H1 (cell line): ENCODE results near the gene ANKS1B. TPM values are rescaled to one million over a fixed set of nuclear protein-coding genes. Genes with fewer than 3 reads are reported as not detected.

Experiments
- CTCF ChIA-PET: fragments of 300-600 bp; sonication (Branson Sonifier 250); formaldehyde crosslinking; loops from one replicate; lab custom pipeline; 2021; ENCODE audit not compliant: partially characterized antibody; lab: Charles Lee
- POLR2A ChIA-PET: fragments of 300-600 bp; sonication (Branson Sonifier 250); formaldehyde crosslinking; loops from one replicate; lab custom pipeline; 2021; ENCODE audit warnings: inconsistent platforms; ENCODE audit not compliant: partially characterized antibody; lab: Charles Lee
- DNase-seq, 2 experiments: peaks; one replicate each; pipeline versions ENCODE4 v3.0.0 to v3.0.0-alpha.2; 2010 to 2022; ENCODE audit warnings: low spot score in 2 of 2, low read depth in 1 of 2, mixed read lengths in 1 of 2
- FAIRE-seq: peaks from 2 replicates; lab custom pipeline; 2011; peaks lifted over from hg19 to GRCh38; lab: Jason Lieb, UNC
- H2AFZ ChIP-seq: 2 replicates; pipeline ENCODE4 v1.8.1; 2012; ENCODE audit warnings: low read length, inconsistent platforms
- H2AK5ac ChIP-seq: 2 replicates; pipeline ENCODE4 v1.6.1; 2013; ENCODE audit warnings: low read depth, low read length
- H2BK120ac ChIP-seq: replicated peaks from 2 replicates; pipeline ENCODE3; 2013; ENCODE audit warnings: low read depth, low read length, inconsistent platforms
- H2BK12ac ChIP-seq: 2 replicates; pipeline ENCODE4 v1.6.1; 2013; ENCODE audit warnings: low read depth, low read length
- H2BK15ac ChIP-seq: 2 replicates; pipeline ENCODE4 v1.6.1; 2013; ENCODE audit warnings: low read length
- H2BK20ac ChIP-seq: 2 replicates; pipeline ENCODE4 v1.6.1; 2013; ENCODE audit warnings: low read length
- H2BK5ac ChIP-seq: 2 replicates; pipeline ENCODE4 v1.6.1; 2013; ENCODE audit warnings: low read depth, low read length
- H3K14ac ChIP-seq: 2 replicates; pipeline ENCODE4 v1.6.1; 2013; ENCODE audit warnings: inconsistent platforms; ENCODE audit not compliant: insufficient read length
- H3K18ac ChIP-seq: 2 replicates; pipeline ENCODE4 v1.6.1; 2013; ENCODE audit warnings: low read length; ENCODE audit errors: extremely low read depth
- H3K23ac ChIP-seq: 2 replicates; pipeline ENCODE4 v1.6.1; 2013; ENCODE audit warnings: inconsistent platforms; ENCODE audit not compliant: insufficient read length
- H3K23me2 ChIP-seq: 2 replicates; pipeline ENCODE4 v1.6.1; 2013; ENCODE audit warnings: low read depth, low read length
- H3K27ac ChIP-seq: 2 replicates; pipeline ENCODE4 v1.6.1; 2011; ENCODE audit warnings: low read depth, low read length, inconsistent platforms
- H3K27me3 ChIP-seq, 4 experiments: replicated peaks in 1 of 4; 1 replicate in 1 of 4; 2 replicates in 3 of 4; pipeline versions ENCODE4 v1.6.1 to v1.8.1; 2011 to 2013; ENCODE audit warnings: low read length in 3 of 4, mild to moderate bottlenecking in 3 of 4, inconsistent platforms in 2 of 4, mixed read lengths in 2 of 4, moderate library complexity in 1 of 4; ENCODE audit not compliant: control insufficient read depth in 3 of 4, insufficient read depth in 3 of 4; ENCODE audit errors: extremely low read depth in 1 of 4
- H3K36me3 ChIP-seq, 4 experiments: 2 replicates each; pipeline versions ENCODE4 v1.6.1 to v1.8.1; 2011 to 2013; ENCODE audit warnings: mild to moderate bottlenecking in 4 of 4, low read length in 3 of 4, moderate library complexity in 2 of 4, control low read depth in 1 of 4, inconsistent platforms in 1 of 4; ENCODE audit not compliant: insufficient read depth in 4 of 4, control insufficient read depth in 2 of 4
- H3K4ac ChIP-seq: replicated peaks from 2 replicates; pipeline ENCODE3; 2013; ENCODE audit warnings: low read length, low read depth, mixed read lengths, inconsistent platforms; ENCODE audit not compliant: insufficient read length
- H3K4me1 ChIP-seq, 4 experiments: replicated peaks in 1 of 4; 1 replicate in 1 of 4; 2 replicates in 3 of 4; pipeline versions ENCODE4 v1.6.1 to v1.8.1; 2011 to 2013; ENCODE audit warnings: low read length in 3 of 4, inconsistent platforms in 2 of 4, mixed read lengths in 1 of 4; ENCODE audit not compliant: insufficient read depth in 4 of 4, control insufficient read depth in 3 of 4
- H3K4me2 ChIP-seq, 2 experiments: 2 replicates each; pipeline versions ENCODE4 v1.6.1 to v1.8.1; 2011 to 2013; ENCODE audit warnings: low read depth in 2 of 2, low read length in 2 of 2, control low read depth in 1 of 2, inconsistent platforms in 1 of 2, mild to moderate bottlenecking in 1 of 2; ENCODE audit not compliant: insufficient read depth in 1 of 2
- H3K4me3 ChIP-seq, 4 experiments: fragments of 200-600, 300-600 bp in 1 of 4; sonication (generic), shearing (Covaris generic), sonication (Bioruptor Twin) in 1 of 4; 2 replicates each; pipeline versions ENCODE4 v1.5.1 to v1.8.1; 2011 to 2016; ENCODE audit warnings: low read length in 4 of 4, low read depth in 3 of 4, control low read depth in 2 of 4, inconsistent platforms in 2 of 4, mild to moderate bottlenecking in 2 of 4, mixed read lengths in 1 of 4, moderate library complexity in 1 of 4; ENCODE audit not compliant: insufficient read depth in 2 of 4; ENCODE audit errors: extremely low read depth in 1 of 4
- H3K56ac ChIP-seq: replicated peaks from 2 replicates; pipeline ENCODE3; 2013; ENCODE audit warnings: low read depth, mild to moderate bottlenecking, mixed read lengths, low read length, inconsistent platforms; ENCODE audit not compliant: insufficient read length
- H3K79me1 ChIP-seq: 2 replicates; pipeline ENCODE4 v1.6.1; 2013; ENCODE audit warnings: low read depth, low read length, control low read depth
- H3K79me2 ChIP-seq, 2 experiments: 2 replicates each; pipeline versions ENCODE4 v1.6.1 to v1.8.1; 2012 to 2013; ENCODE audit warnings: low read length in 2 of 2, mild to moderate bottlenecking in 2 of 2, inconsistent platforms in 1 of 2; ENCODE audit not compliant: insufficient read depth in 2 of 2, control insufficient read depth in 1 of 2
- H3K9ac ChIP-seq, 4 experiments: replicated peaks in 1 of 4; 1 replicate in 1 of 4; 2 replicates in 3 of 4; pipeline versions ENCODE4 v1.6.1 to v1.8.1; 2011 to 2013; ENCODE audit warnings: low read depth in 3 of 4, low read length in 3 of 4, control low read depth in 2 of 4, mild to moderate bottlenecking in 2 of 4, moderate library complexity in 2 of 4, inconsistent platforms in 1 of 4; ENCODE audit errors: extremely low read depth in 1 of 4
- H3K9me3 ChIP-seq, 2 experiments: 2 replicates each; pipeline versions ENCODE4 v1.6.1 to v1.8.1; 2012 to 2013; ENCODE audit warnings: mild to moderate bottlenecking in 2 of 2, moderate library complexity in 2 of 2, control low read depth in 1 of 2, inconsistent platforms in 1 of 2, low read depth in 1 of 2, low read length in 1 of 2, mixed read lengths in 1 of 2; ENCODE audit not compliant: insufficient read depth in 2 of 2
- H4K20me1 ChIP-seq, 2 experiments: replicated peaks in 1 of 2; 2 replicates each; pipeline versions ENCODE3 to v1.8.1; 2011 to 2013; ENCODE audit warnings: inconsistent platforms in 2 of 2, low read length in 2 of 2, mild to moderate bottlenecking in 1 of 2; ENCODE audit not compliant: insufficient read depth in 2 of 2, control insufficient read depth in 1 of 2
- H4K5ac ChIP-seq: 2 replicates; pipeline ENCODE4 v1.6.1; 2013; ENCODE audit warnings: low read length, low read depth, mixed read lengths, inconsistent platforms; ENCODE audit not compliant: insufficient read length
- H4K8ac ChIP-seq: 2 replicates; pipeline ENCODE4 v1.8.0; 2013; ENCODE audit warnings: mild to moderate bottlenecking, moderate library complexity, low read length, inconsistent platforms; ENCODE audit not compliant: insufficient read depth; ENCODE audit errors: extremely low read depth
- H4K91ac ChIP-seq: replicated peaks from 2 replicates; pipeline ENCODE3; 2013; ENCODE audit warnings: low read length, mixed read lengths, inconsistent platforms; ENCODE audit not compliant: insufficient read length
- CTBP2 ChIP-seq: IDR thresholded peaks from 2 replicates; pipeline ENCODE4 v1.7.0; 2011; ENCODE audit warnings: borderline replicate concordance, mild to moderate bottlenecking, moderate library complexity, mixed read lengths, low read length; ENCODE audit not compliant: insufficient read depth, insufficient read length
- EP300 ChIP-seq, 2 experiments: IDR thresholded peaks; 1 replicate in 1 of 2; 2 replicates in 1 of 2; pipeline ENCODE4 v1.6.1; 2011 to 2012; ENCODE audit warnings: low read depth in 2 of 2, low read length in 2 of 2, mild to moderate bottlenecking in 2 of 2, borderline replicate concordance in 1 of 2, inconsistent platforms in 1 of 2, moderate library complexity in 1 of 2
- KDM4A ChIP-seq: IDR thresholded peaks from one replicate; pipeline ENCODE4 v1.7.1; 2012; ENCODE audit warnings: low read depth, mild to moderate bottlenecking, moderate library complexity, low read length, inconsistent platforms; ENCODE audit not compliant: severe bottlenecking
- NRF1 ChIP-seq: IDR thresholded peaks from 2 replicates; pipeline ENCODE4 v1.6.1; 2011; ENCODE audit warnings: mild to moderate bottlenecking, low read depth, low read length, improper control_type of control experiment
- POLR2AphosphoS5 ChIP-seq: IDR thresholded peaks from 2 replicates; pipeline ENCODE4 v1.6.1; 2011; ENCODE audit warnings: low read depth, low read length
- SIN3A ChIP-seq, 2 experiments: IDR thresholded peaks in 1 of 2; conservative IDR thresholded peaks in 1 of 2; 2 replicates each; pipeline ENCODE4 v1.6.1; 2011 to 2012; ENCODE audit warnings: low read length in 2 of 2, improper control_type of control experiment in 1 of 2, low read depth in 1 of 2, mild to moderate bottlenecking in 1 of 2
- WGBS, 2 experiments: shearing (Covaris generic) in 1 of 2; methylation state at CpG; one replicate each; pipeline versions ENCODE4 v1.1.6 to v1.1.7; 2013 to 2015; ENCODE audit warnings: low lambda C conversion rate in 2 of 2, mixed read lengths in 2 of 2, inconsistent platforms in 1 of 2, low coverage in 1 of 2, missing lambda C conversion rate in 1 of 2; ENCODE audit not compliant: insufficient replicate concordance in 2 of 2, insufficient coverage in 1 of 2, insufficient read length in 1 of 2; ENCODE audit errors: extremely low coverage in 1 of 2, missing lambda C conversion rate in 1 of 2; 5-methylcytosine and 5-hydroxymethylcytosine counted together
- polyA plus RNA-seq, 7 experiments: library from polyadenylated mRNA; depleted of rRNA in 3 of 7; stranded (reverse) in 5 of 7; unstranded in 2 of 7; fragments of >200 nt in 5 of 7; fragments of 200-250 nt in 2 of 7; gene quantifications; 1 replicate in 5 of 7; 2 replicates in 1 of 7; 4 replicates in 1 of 7; pipeline versions ENCODE4 v1.2.1 to v1.2.3, GENCODE V29; 2011 to 2013; ENCODE audit warnings: missing spikeins in 2 of 7, mixed read lengths in 2 of 7
- total RNA-seq: library from RNA; stranded (reverse); fragmentation: NEBNext Ultra II Directional; extraction: Animal tissue kit (Norgen Biotek cat#: 25700); gene quantifications from 2 replicates; pipeline ENCODE4 v1.2.1, GENCODE V29; 2021

ANKS1B gene
- total and polyA plus RNA-seq, 2 of the 8 experiments (the other 6 are each of a cell fraction or from before 2014, with no cell fraction given), result 2.7 to 6.1 TPM

GRCh38 chr12:98852181-98852580 is 1132.6 kb downstream of the ANKS1B start:
- Histone ChIP-seq H2BK12ac (no peak overlapping the region), H2BK5ac (no peak overlapping the region), H4K8ac (no peak overlapping the region), H2BK20ac (no peak overlapping the region), H3K4me1 (peaks cover 0 to 10% (median 7%) of the 10 kb centered on the region in 4 experiments; a peak in 4 of 7 replicates), H4K20me1 (no peaks in the 10 kb centered on the region), H3K79me1 (no peaks in the 10 kb centered on the region), H3K27me3 (no peaks in the 10 kb centered on the region), H3K4me3 (no peak overlapping the region), H2AFZ (no peak overlapping the region), H3K23me2 (no peaks in the 10 kb centered on the region), H3K27ac (no peak overlapping the region), H4K91ac (no peak overlapping the region), H3K9me3 (no peaks in the 10 kb centered on the region), H3K23ac (no peak overlapping the region), H2AK5ac (no peak overlapping the region; the same call in 1 of the 2 replicates), H3K14ac (no peak overlapping the region), H3K56ac (no peak overlapping the region), H2BK15ac (no peak overlapping the region; the same call in 1 of the 2 replicates), H3K36me3 (no peaks in the 10 kb centered on the region), H2BK120ac (no peak overlapping the region), H4K5ac (no peak overlapping the region), H3K79me2 (no peaks in the 10 kb centered on the region), H3K18ac (no peak overlapping the region), H3K4ac (no peak overlapping the region), H3K4me2 (no peak overlapping the region), H3K9ac (no peak overlapping the region)
- DNase-seq, result no peak
- 74% methylated on average over 2 of the region's 2 CpGs; no CpG with 5 or more reads in 1 of the 2 experiments for WGBS, 2 experiments
- FAIRE-seq, result no peak
- TF ChIP-seq KDM4A (no peak), POLR2AphosphoS5 (no peak), EP300 (IDR thresholded peaks at IDR 0.05; ENCODE audit: borderline replicate concordance in 1 of 2, low read depth in 2 of 2, low read length in 2 of 2) (no peak), NRF1 (no peak), CTBP2 (no peak), SIN3A (conservative IDR thresholded peaks at IDR 0.05 in 1 of 2, IDR thresholded peaks at IDR 0.05 in 1 of 2; ENCODE audit: low read depth in 1 of 2, low read length in 2 of 2) (no peak)
- ChIA-PET POLR2A (no interaction called here), CTCF (interaction anchor here (2.6 kb wide), 1 partner anchor 14 kb away, joined by 13 read pairs; no protein-coding TSS in a partner anchor)
